ENCODE data around the gene ESR2. TPM values are rescaled to one million over a fixed set of nuclear protein-coding genes. Genes with fewer than 3 reads are reported as not detected.
"Not testable (repeated sequence)": the region's sequence is repeated elsewhere in the genome, so short reads cannot be mapped to it uniquely, and the experiment has no call there.

ESR2 gene
- total RNA-seq, 2 donors from 2014 or later, result 0.29 to 0.42 TPM

GRCh38 chr14:64061115-64061514 is 233.1 kb downstream of the ESR2 start:
- ATAC-seq, result no peak
- peaks cover 16% of the 10 kb centered on the region for H3K36me3 Mint-ChIP-seq (ENCODE audit: low read depth)
- H3K9me3 ChIP-seq (ENCODE audit: control insufficient read depth, low read length, poor library complexity, severe bottlenecking), result no peaks in the 10 kb centered on the region
- no peak overlapping the region for H3K27ac Mint-ChIP-seq
- no peak overlapping the region for H3K4me3 Mint-ChIP-seq
- peaks cover 12% of the 10 kb centered on the region for H3K4me1 Mint-ChIP-seq
- no peaks in the 10 kb centered on the region for H3K27me3 Mint-ChIP-seq
- DNase-seq, result no peak

- H3K9me3 ChIP-seq (ENCODE audit: control insufficient read depth, low read length, poor library complexity, severe bottlenecking), result no peaks in the 10 kb centered on the region
- Mint-ChIP-seq H3K36me3 (ENCODE audit: low read depth) (peaks cover 16% of the 10 kb centered on the region), H3K27me3 (no peaks in the 10 kb centered on the region), H3K4me1 (peaks cover 12% of the 10 kb centered on the region), H3K4me3 (no peak overlapping the region), H3K27ac (no peak overlapping the region)
- ATAC-seq (peak; percentile 23), DNase-seq (no peak)
Measured at GRCh38 chr14:64060648-64061096, 233.5 kb downstream of the ESR2 start.

DNA sequence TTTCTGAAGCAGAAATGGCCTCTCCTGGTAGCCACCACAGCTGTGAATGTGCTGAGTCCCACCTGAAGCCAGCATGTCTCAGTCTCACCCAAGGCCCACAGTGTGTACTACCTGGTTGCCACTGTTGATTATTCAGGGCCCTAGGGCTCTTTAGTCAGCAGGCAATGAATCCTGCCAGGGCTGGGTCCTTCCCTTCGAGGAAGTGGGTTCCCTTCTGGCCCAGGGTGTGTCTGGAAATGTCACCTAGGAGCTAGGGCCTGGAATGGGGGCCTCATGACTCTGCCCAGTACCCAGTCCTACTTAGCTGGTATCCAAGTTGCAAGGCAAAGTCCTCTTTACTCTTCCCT is 234.0 kb downstream of the ESR2 start:
- no peaks in the 10 kb centered on the region for H3K9me3 ChIP-seq (ENCODE audit: control insufficient read depth, low read length, poor library complexity, severe bottlenecking)
- Mint-ChIP-seq H3K4me1 (peaks cover 12% of the 10 kb centered on the region), H3K4me3 (no peak overlapping the region), H3K36me3 (ENCODE audit: low read depth) (peaks cover 14% of the 10 kb centered on the region), H3K27ac (no peak overlapping the region), H3K27me3 (no peaks in the 10 kb centered on the region)
- ATAC-seq, result no peak
- DNase-seq, result no peak

GRCh38 chr14:64059454-64060198 is 234.5 kb downstream of the ESR2 start:
- H3K27me3 Mint-ChIP-seq, result no peaks in the 10 kb centered on the region
- peaks cover 14% of the 10 kb centered on the region for H3K36me3 Mint-ChIP-seq (ENCODE audit: low read depth)
- H3K4me3 Mint-ChIP-seq, result no peak overlapping the region
- peaks cover 12% of the 10 kb centered on the region for H3K4me1 Mint-ChIP-seq
- no peak for ATAC-seq
- no peaks in the 10 kb centered on the region for H3K9me3 ChIP-seq (ENCODE audit: control insufficient read depth, low read length, poor library complexity, severe bottlenecking)
- H3K27ac Mint-ChIP-seq, result peak overlapping the region; percentile 82
- DNase-seq, result no peak

- H3K9me3 ChIP-seq (ENCODE audit: control insufficient read depth, low read length, poor library complexity, severe bottlenecking), result no peaks in the 10 kb centered on the region
- Mint-ChIP-seq H3K27me3 (no peaks in the 10 kb centered on the region), H3K4me3 (no peak overlapping the region), H3K27ac (no peak overlapping the region), H3K4me1 (peaks cover 7% of the 10 kb centered on the region), H3K36me3 (ENCODE audit: low read depth) (peaks cover 13% of the 10 kb centered on the region)
- DNase-seq (no peak), ATAC-seq (no peak)
Measured at GRCh38 chr14:64053694-64054669, 240.2 kb downstream of the ESR2 start.

- no peaks in the 10 kb centered on the region for H3K27me3 Mint-ChIP-seq
- H3K4me1 Mint-ChIP-seq, result peaks cover 4% of the 10 kb centered on the region
- no peak overlapping the region for H3K27ac Mint-ChIP-seq
- H3K9me3 ChIP-seq (ENCODE audit: control insufficient read depth, low read length, poor library complexity, severe bottlenecking), result no peaks in the 10 kb centered on the region
- H3K4me3 Mint-ChIP-seq, result no peak overlapping the region
- no peak for ATAC-seq
- DNase-seq, result no peak
- peaks cover 7% of the 10 kb centered on the region for H3K36me3 Mint-ChIP-seq (ENCODE audit: low read depth)
Measured at GRCh38 chr14:64049616-64050381, 244.4 kb downstream of the ESR2 start.

GRCh38 chr14:64045091-64045490 is 249.1 kb downstream of the ESR2 start:
- no peaks in the 10 kb centered on the region for H3K9me3 ChIP-seq (ENCODE audit: control insufficient read depth, low read length, poor library complexity, severe bottlenecking)
- ATAC-seq, result no peak
- Mint-ChIP-seq H3K27me3 (no peaks in the 10 kb centered on the region), H3K4me3 (no peak overlapping the region), H3K4me1 (peaks cover 4% of the 10 kb centered on the region), H3K27ac (no peak overlapping the region), H3K36me3 (ENCODE audit: low read depth) (peaks cover 4% of the 10 kb centered on the region)
- no peak for DNase-seq

DNA sequence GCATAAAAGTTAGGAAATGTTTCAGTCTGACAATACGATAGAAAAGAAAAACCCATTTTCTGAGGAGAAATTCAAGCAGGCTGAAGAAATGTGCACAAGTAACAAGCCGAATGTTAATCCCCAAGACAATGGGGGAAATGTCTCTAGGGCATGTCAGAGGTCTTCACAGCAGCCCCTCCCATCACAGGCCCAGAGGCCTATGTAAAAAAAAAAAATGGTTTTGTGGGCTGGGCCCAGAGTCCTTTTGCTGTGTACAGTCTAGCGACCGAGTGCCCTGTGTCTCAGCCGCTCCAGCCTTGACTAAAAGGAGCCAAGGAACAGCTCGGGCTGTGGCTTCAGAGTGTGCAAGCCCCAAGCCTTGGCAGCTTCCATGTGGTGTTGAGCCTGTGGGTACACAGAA is 250.9 kb downstream of the ESR2 start:
- not testable (repeated sequence) for H3K9me3 ChIP-seq (ENCODE audit: control insufficient read depth, low read length, poor library complexity, severe bottlenecking); ATAC-seq; H3K4me3 Mint-ChIP-seq; H3K27ac Mint-ChIP-seq; H3K36me3 Mint-ChIP-seq (ENCODE audit: low read depth); H3K4me1 Mint-ChIP-seq; DNase-seq; H3K27me3 Mint-ChIP-seq

DNA sequence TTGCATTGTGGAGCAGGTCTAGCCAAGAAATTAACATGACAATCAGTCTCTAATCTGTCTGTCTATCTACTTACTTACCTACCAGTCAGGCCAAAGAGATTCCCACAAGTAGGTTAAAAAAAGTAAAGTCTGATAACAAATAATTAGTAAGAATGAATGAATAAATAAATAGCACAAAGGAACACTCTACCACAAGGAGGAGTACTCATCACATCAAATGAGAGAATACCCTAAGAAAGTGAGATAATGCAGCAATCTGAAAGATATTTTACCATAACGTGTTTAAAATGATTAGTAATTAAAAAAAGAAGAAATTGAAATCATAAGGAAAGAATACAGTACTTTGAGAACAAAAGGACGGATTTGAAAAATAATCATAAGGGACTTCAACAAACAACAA is 254.1 kb downstream of the ESR2 start:
- DNase-seq (no peak), ATAC-seq (no peak)
- Mint-ChIP-seq H3K27me3 (no peaks in the 10 kb centered on the region), H3K4me1 (peaks cover 5% of the 10 kb centered on the region), H3K36me3 (ENCODE audit: low read depth) (peaks cover 4% of the 10 kb centered on the region), H3K4me3 (no peak overlapping the region), H3K27ac (peak overlapping the region; percentile 76)
- H3K9me3 ChIP-seq (ENCODE audit: control insufficient read depth, low read length, poor library complexity, severe bottlenecking), result no peaks in the 10 kb centered on the region

GRCh38 chr14:64038841-64039542 is 255.2 kb downstream of the ESR2 start:
- ATAC-seq (no peak), DNase-seq (no peak)
- Mint-ChIP-seq H3K27me3 (no peaks in the 10 kb centered on the region), H3K36me3 (ENCODE audit: low read depth) (peaks cover 2% of the 10 kb centered on the region), H3K4me1 (peaks cover 5% of the 10 kb centered on the region), H3K27ac (peak overlapping the region; percentile 76), H3K4me3 (no peak overlapping the region)
- no peaks in the 10 kb centered on the region for H3K9me3 ChIP-seq (ENCODE audit: control insufficient read depth, low read length, poor library complexity, severe bottlenecking)

- H3K4me1 Mint-ChIP-seq; H3K9me3 ChIP-seq (ENCODE audit: control insufficient read depth, low read length, poor library complexity, severe bottlenecking); ATAC-seq; H3K27me3 Mint-ChIP-seq; H3K36me3 Mint-ChIP-seq (ENCODE audit: low read depth); H3K4me3 Mint-ChIP-seq; DNase-seq: not testable (repeated sequence)
- peak overlapping the region; percentile 76 for H3K27ac Mint-ChIP-seq
Measured at GRCh38 chr14:64037869-64038745, 256.1 kb downstream of the ESR2 start.

- H3K27ac Mint-ChIP-seq, result no peak overlapping the region
- peaks cover 7% of the 10 kb centered on the region for H3K36me3 Mint-ChIP-seq (ENCODE audit: low read depth)
Measured at GRCh38 chr14:64035143-64035542, 259.0 kb downstream of the ESR2 start.

More at GRCh38 chr14:64035143-64035542, 259.0 kb downstream of the ESR2 start:
- H3K9me3 ChIP-seq (ENCODE audit: control insufficient read depth, low read length, poor library complexity, severe bottlenecking), result no peaks in the 10 kb centered on the region
- DNase-seq (no peak), ATAC-seq (no peak)
- H3K4me3 Mint-ChIP-seq, result no peak overlapping the region
- H3K27me3 Mint-ChIP-seq, result no peaks in the 10 kb centered on the region
- peaks cover 5% of the 10 kb centered on the region for H3K4me1 Mint-ChIP-seq
